ENCODE measurements around the gene PIK3R5.

DNA sequence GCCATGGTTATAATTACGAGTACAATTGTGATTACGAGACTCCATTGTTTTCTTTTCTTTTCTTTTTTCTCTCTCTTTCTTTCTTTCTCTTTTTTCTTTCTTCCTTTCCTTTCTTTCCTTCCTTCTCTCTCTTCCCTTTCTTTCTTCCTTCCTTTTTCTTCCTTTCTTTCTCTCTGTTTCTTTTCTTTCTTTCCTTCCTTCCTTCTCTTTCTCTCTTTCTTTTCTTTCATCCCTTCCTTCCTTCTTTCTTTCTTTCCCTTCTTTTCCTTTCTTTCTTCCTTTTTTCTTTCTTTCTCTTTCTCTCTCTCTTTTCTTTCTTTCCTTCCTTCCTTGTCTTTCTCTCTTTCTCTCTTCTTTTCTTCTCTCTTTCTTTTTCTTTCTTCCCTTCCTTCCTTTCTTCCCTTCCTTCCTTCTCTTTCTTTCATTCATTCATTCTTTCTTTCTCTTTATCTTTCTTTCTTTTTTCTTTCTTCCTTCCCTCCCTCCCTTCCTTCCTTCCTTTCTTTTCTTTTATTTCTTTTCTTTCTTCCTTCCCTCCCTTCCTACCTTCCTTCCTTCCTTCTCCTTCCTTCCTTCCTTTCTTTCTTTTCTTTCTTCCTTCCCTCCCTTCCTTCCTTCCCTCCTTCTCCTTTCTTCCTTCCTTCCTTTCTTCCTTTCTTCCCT lies 41.7 kb upstream of the PIK3R5 start:
- TF ChIP-seq, protein P1, sequence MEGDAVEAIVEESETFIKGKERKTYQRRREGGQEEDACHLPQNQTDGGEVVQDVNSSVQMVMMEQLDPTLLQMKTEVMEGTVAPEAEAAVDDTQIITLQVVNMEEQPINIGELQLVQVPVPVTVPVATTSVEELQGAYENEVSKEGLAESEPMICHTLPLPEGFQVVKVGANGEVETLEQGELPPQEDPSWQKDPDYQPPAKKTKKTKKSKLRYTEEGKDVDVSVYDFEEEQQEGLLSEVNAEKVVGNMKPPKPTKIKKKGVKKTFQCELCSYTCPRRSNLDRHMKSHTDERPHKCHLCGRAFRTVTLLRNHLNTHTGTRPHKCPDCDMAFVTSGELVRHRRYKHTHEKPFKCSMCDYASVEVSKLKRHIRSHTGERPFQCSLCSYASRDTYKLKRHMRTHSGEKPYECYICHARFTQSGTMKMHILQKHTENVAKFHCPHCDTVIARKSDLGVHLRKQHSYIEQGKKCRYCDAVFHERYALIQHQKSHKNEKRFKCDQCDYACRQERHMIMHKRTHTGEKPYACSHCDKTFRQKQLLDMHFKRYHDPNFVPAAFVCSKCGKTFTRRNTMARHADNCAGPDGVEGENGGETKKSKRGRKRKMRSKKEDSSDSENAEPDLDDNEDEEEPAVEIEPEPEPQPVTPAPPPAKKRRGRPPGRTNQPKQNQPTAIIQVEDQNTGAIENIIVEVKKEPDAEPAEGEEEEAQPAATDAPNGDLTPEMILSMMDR (IDR thresholded peaks at IDR 0.05; ENCODE audit: insufficient read depth, low read length, poor library complexity, severe bottlenecking): no peak
- no peak for TF ChIP-seq EZH2phosphoT487 (conservative IDR thresholded peaks at IDR 0.05; ENCODE audit: low read length)

Measured in SU-DHL-6 (cell line).